OCI-LY7 (cell line): ENCODE data around the gene MAP7D3.

Experiments
- CTCF ChIP-seq: fragments of 200-600 bp; sonication (generic); conservative IDR thresholded peaks from 2 replicates; pipeline ENCODE4 v1.5.1; 2014; ENCODE audit warnings: mild to moderate bottlenecking, antibody characterized with exemption, low read length, moderate library complexity, mixed read lengths
- EZH2phosphoT487 ChIP-seq: fragments of 200-600 bp; sonication (generic); IDR thresholded peaks from 2 replicates; pipeline ENCODE4 v1.6.1; 2018; ENCODE audit warnings: low read depth, borderline replicate concordance, mild to moderate bottlenecking, mixed run types, antibody characterized with exemption, low read length, moderate library complexity, mixed read lengths

- no peak for TF ChIP-seq CTCF
- TF ChIP-seq EZH2phosphoT487 = no peak
These were observed 87.5 kb downstream of the MAP7D3 start for GRCh38 chrX:136163689-136164088.
